Tibial artery (tissue), 4 donors: Measurements from ENCODE around the gene TLCD2.
"Not testable (repeated sequence)": the region's sequence is repeated elsewhere in the genome, so short reads cannot be mapped to it uniquely, and the experiment has no call there.

Source experiments
- DNase-seq, 2 donors: peaks; one replicate each; pipeline ENCODE4 v3.0.0-alpha.2; 2019
- H3K27ac ChIP-seq, 2 donors: fragments of 200-600 bp; sonication (generic) in 1 of 2; 1 replicate in 1 of 2; 2 replicates in 1 of 2; pipeline ENCODE4 v1.5.1; 2018 to 2019; ENCODE audit warnings: mild to moderate bottlenecking in 1 of 2
- H3K27me3 ChIP-seq, 2 donors: fragments of 200-600 bp; sonication (generic) in 1 of 2; one replicate each; pipeline versions ENCODE4 v1.5.1 to v1.6.0; 2016 to 2019
- H3K36me3 ChIP-seq, 3 donors: fragments of 200-600 bp; sonication (generic) in 2 of 3; one replicate each; pipeline ENCODE4 v1.5.1; 2016 to 2019; ENCODE audit warnings: mild to moderate bottlenecking in 2 of 3
- H3K4me1 ChIP-seq, 4 donors: fragments of 200-600 bp; sonication (generic) in 2 of 4; 1 replicate in 3 of 4; 2 replicates in 1 of 4; pipeline ENCODE4 v1.5.1; 2016 to 2019
- H3K4me3 ChIP-seq, 2 donors: fragments of 200-600 bp; sonication (generic) in 1 of 2; 1 replicate in 1 of 2; 2 replicates in 1 of 2; pipeline ENCODE4 v1.5.1; 2018 to 2019; ENCODE audit warnings: mild to moderate bottlenecking in 2 of 2
- H3K9me3 ChIP-seq, 3 donors: fragments of 200-600 bp; sonication (generic) in 1 of 3; one replicate each; pipeline ENCODE4 v1.5.1; 2016 to 2019
- CTCF ChIP-seq, 2 experiments: fragments of 200-600 bp in 1 of 2; fragments of 450-650 bp in 1 of 2; IDR thresholded peaks; one replicate each; pipeline ENCODE4 v1.5.1; 2017 to 2019; ENCODE audit warnings: antibody characterized with exemption in 2 of 2, mild to moderate bottlenecking in 1 of 2, moderate library complexity in 1 of 2
- intact Hi-C: fragments of 100-400 bp; cut with DNase I; formaldehyde crosslinking; loops from one replicate; pipeline ENCODE4 v1.15.0; 2023; ENCODE audit warnings: low total_unique reads

Gene TLCD2

GRCh38 chr17:1703063-1703462, 7.1 kb downstream of the TLCD2 start:
- no peaks in the 10 kb centered on the region for H3K27me3 ChIP-seq
- intact Hi-C loops, result loop anchor here (10.0 kb wide), 1 partner anchor 48 kb away; no protein-coding TSS in a partner anchor
- no peak for TF ChIP-seq CTCF (IDR thresholded peaks at IDR 0.05)
- no peak overlapping the region for H3K4me3 ChIP-seq
- peaks cover 0 to 13% (median 7%) of the 10 kb centered on the region in 3 donors for H3K36me3 ChIP-seq
- peaks cover 0 to 3% (median 0%) of the 10 kb centered on the region in 4 donors for H3K4me1 ChIP-seq
- DNase-seq, result no peak
- H3K27ac ChIP-seq, result no peak overlapping the region
- no peaks in the 10 kb centered on the region for H3K9me3 ChIP-seq

DNA sequence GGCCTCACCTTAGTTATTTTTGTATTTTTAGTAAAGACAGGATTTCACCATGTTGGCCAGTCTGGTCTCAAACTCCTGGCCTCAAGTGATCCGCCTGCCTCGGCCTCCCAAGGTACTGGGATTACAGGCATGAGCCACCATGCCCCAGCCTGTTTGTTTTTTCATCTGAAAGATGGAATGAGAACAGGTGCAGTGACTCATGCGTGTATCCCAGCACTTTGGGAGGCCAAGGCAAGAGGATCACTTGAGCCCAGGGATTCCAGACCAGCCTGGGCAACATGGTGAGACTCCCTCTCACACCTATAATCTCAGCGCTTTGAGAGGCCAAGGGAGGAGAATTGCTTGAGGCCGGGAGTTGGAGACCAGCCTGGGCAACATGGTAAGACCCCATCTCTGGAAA, 10.3 kb downstream of the TLCD2 start:
- H3K9me3 ChIP-seq, H3K4me1 ChIP-seq, H3K27ac ChIP-seq, H3K27me3 ChIP-seq, DNase-seq, H3K4me3 ChIP-seq, H3K36me3 ChIP-seq: not testable (repeated sequence)
- intact Hi-C loops, result loop anchor here (10.0 kb wide), 1 partner anchor 45 kb away; no protein-coding TSS in a partner anchor

- peak overlapping the region; percentile 8 to 51 for H3K27ac ChIP-seq
- H3K36me3 ChIP-seq, result no peaks in the 10 kb centered on the region
- H3K9me3 ChIP-seq, result no peaks in the 10 kb centered on the region
- peaks cover 0 to 4% (median 0%) of the 10 kb centered on the region in 4 donors for H3K4me1 ChIP-seq
- no peak for DNase-seq
- intact Hi-C loops, result no loop called here
- TF ChIP-seq CTCF (IDR thresholded peaks at IDR 0.05), result no peak
- H3K4me3 ChIP-seq, result no peak overlapping the region
- no peaks in the 10 kb centered on the region for H3K27me3 ChIP-seq
Measured at GRCh38 chr17:1697681-1698080, 12.5 kb downstream of the TLCD2 start.

GRCh38 chr17:1695365-1695764, 14.8 kb downstream of the TLCD2 start:
- no peak for DNase-seq
- intact Hi-C loops, result no loop called here
- Histone ChIP-seq H3K4me3 (no peak overlapping the region), H3K27ac (no peak overlapping the region), H3K9me3 (no peaks in the 10 kb centered on the region), H3K4me1 (peaks cover 0 to 4% (median 0%) of the 10 kb centered on the region in 4 donors), H3K27me3 (no peaks in the 10 kb centered on the region), H3K36me3 (no peaks in the 10 kb centered on the region)
- TF ChIP-seq CTCF (IDR thresholded peaks at IDR 0.05), result no peak

GRCh38 chr17:1693339-1693738, 16.8 kb downstream of the TLCD2 start:
- intact Hi-C loops, result no loop called here
- H3K27ac ChIP-seq, result no peak overlapping the region
- no peak for TF ChIP-seq CTCF (IDR thresholded peaks at IDR 0.05)

DNA sequence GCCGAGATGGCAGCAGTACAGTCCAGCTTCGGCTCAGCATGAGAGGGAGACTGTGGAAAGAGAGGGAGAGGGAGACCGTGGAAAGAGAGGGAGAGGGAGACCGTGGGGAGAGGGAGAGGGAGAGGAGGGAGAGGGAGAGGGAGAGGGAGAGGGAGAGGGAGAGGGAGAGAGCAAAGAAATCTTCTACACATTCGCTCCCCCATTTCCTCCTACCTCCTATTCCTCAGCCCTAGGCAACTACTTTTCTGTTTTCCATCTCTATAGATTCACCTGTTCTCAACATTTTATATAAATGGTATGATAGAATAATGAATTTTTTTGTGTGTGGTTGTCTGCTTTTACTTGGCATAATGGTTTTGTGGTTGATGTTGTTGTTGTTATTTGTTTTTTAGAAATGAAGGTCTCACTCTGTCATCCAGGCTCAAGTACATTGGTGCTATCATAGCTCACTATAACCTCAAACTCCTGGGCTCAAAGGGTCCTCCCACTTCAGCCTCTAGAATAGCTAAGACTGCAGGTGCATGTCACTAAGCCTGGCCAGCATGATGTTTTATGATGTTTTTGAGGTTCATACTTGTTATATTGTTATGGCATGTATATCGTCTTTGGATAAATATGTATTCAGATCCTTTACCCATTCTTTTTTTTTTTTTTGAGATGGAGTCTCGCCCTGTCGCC, 19.5 kb downstream of the TLCD2 start:
- intact Hi-C loops, result no loop called here
- no peak for DNase-seq
- no peaks in the 10 kb centered on the region for H3K27me3 ChIP-seq
- no peak for TF ChIP-seq CTCF (IDR thresholded peaks at IDR 0.05)
- H3K36me3 ChIP-seq, result no peaks in the 10 kb centered on the region
- H3K9me3 ChIP-seq, result no peaks in the 10 kb centered on the region
- H3K27ac ChIP-seq, result no peak overlapping the region
- no peak overlapping the region for H3K4me3 ChIP-seq
- H3K4me1 ChIP-seq, result no peaks in the 10 kb centered on the region

More at GRCh38 chr17:1693339-1693738, 16.8 kb downstream of the TLCD2 start:
- Histone ChIP-seq H3K4me1 (peaks cover 0 to 4% (median 0%) of the 10 kb centered on the region in 4 donors), H3K9me3 (no peaks in the 10 kb centered on the region), H3K27me3 (no peaks in the 10 kb centered on the region), H3K4me3 (no peak overlapping the region), H3K36me3 (no peaks in the 10 kb centered on the region)
- no peak for DNase-seq

- H3K36me3 ChIP-seq, DNase-seq, intact Hi-C loops, H3K4me3 ChIP-seq, H3K9me3 ChIP-seq, H3K27ac ChIP-seq, H3K27me3 ChIP-seq: not testable (repeated sequence)
- peaks cover 0 to 13% (median 7%) of the 10 kb centered on the region in 4 donors for H3K4me1 ChIP-seq
Measured at GRCh38 chr17:1688405-1688804, 21.8 kb downstream of the TLCD2 start.
